Ovary (tissue), 9 donors: ENCODE data around the gene ENOX1. TPM values are rescaled to one million over a fixed set of nuclear protein-coding genes. Genes with fewer than 3 reads are reported as not detected.

Source experiments
- DNase-seq, 5 donors: peaks; one replicate each; pipeline ENCODE4 v3.0.0-alpha.2; 2019 to 2020
- H3K27ac ChIP-seq, 2 donors: fragments of 200-600 bp; one replicate each; pipeline versions ENCODE4 v1.5.1 to v1.8.0; 2019 to 2022
- H3K27me3 ChIP-seq: fragments of 200-600 bp; one replicate; pipeline ENCODE4 v1.8.0; 2022
- H3K36me3 ChIP-seq: fragments of 200-600 bp; sonication (generic); one replicate; pipeline ENCODE4 v1.5.1; 2019
- H3K4me1 ChIP-seq: one replicate; pipeline ENCODE4 v1.8.1; 2013; ENCODE audit warnings: mild to moderate bottlenecking, moderate library complexity; ENCODE audit not compliant: insufficient read depth
- H3K4me3 ChIP-seq: fragments of 200-600 bp; sonication (generic); one replicate; pipeline ENCODE4 v1.5.1; 2017
- H3K9me3 ChIP-seq, 2 donors: fragments of 200-600 bp in 1 of 2; sonication (generic) in 1 of 2; one replicate each; pipeline versions ENCODE4 v1.5.1 to v1.8.1; 2013 to 2019; ENCODE audit warnings: mild to moderate bottlenecking in 1 of 2, moderate library complexity in 1 of 2
- EP300 ChIP-seq: sonication (generic); formaldehyde crosslinking; IDR thresholded peaks from one replicate; pipeline ENCODE4 v1.6.1; 2017; ENCODE audit warnings: antibody characterized with exemption
- POLR2A ChIP-seq: fragments of 450-650 bp; IDR thresholded peaks from one replicate; pipeline ENCODE4 v1.6.1; 2017; ENCODE audit warnings: antibody characterized with exemption, mild to moderate bottlenecking, moderate library complexity
- WGBS, 3 donors: extraction: QIAGEN DNeasy Blood & Tissue Kit in 1 of 3; methylation state at CpG; one replicate each; pipeline versions ENCODE4 v1.1.5 to v1.1.7; 2013 to 2017; 5-methylcytosine and 5-hydroxymethylcytosine counted together
- intact Hi-C, 4 donors: fragments of 100-400 bp; cut with DNase I; formaldehyde crosslinking; loops; one replicate each; pipeline versions ENCODE4 v1.11.0 to v1.15.1; 2022 to 2023
- polyA plus RNA-seq, 2 donors: library from polyadenylated mRNA; stranded (reverse); fragments of 200-250 nt in 1 of 2; fragments of 350-450 nt in 1 of 2; fragmentation: Illumina TruSeq in 1 of 2; extraction: RNeasy Lipid Tissue Mini Kit (QIAGEN cat#74804) in 1 of 2; gene quantifications; one replicate each; pipeline ENCODE4 v1.2.3, GENCODE V29; 2013 to 2014
- total RNA-seq, 7 donors: library from RNA; depleted of rRNA in 2 of 7; stranded (reverse); fragments of >200 nt in 2 of 7; fragmentation: NEBNext Ultra II Directional in 3 of 7; extraction: Animal tissue kit (Norgen Biotek cat#: 25700) in 3 of 7; gene quantifications; one replicate each; pipeline versions ENCODE4 v1.1.0 to v1.2.4, GENCODE V29; 2016 to 2023
- TF ChIP-seq, protein P1 (sequence below), 3 donors: fragments of 450-650 bp in 2 of 3; fragments of 200-600 bp in 1 of 3; IDR thresholded peaks; one replicate each; pipeline versions ENCODE4 v1.5.1 to v1.8.0; 2016 to 2022; ENCODE audit warnings: antibody characterized with exemption in 3 of 3, mild to moderate bottlenecking in 1 of 3
- donor health status: DM: no; HTN: no; CAD: no; lungs with moderate emphysema.
- donor health status: DM: no; HTN: no; CAD: no.
- donor health status: Bipolar disorder and iron deficiency.
- donor health status: DM: yes; HTN: yes; CAD: no.
- donor health status: DM: no; HTN: no; CAD: no.
- donor health status: DM: yes; HTN: yes; CAD: no.

ENOX1 gene
- total and polyA plus RNA-seq, 9 donors = 3.6 to 17.5 (median 7.8) TPM

GRCh38 chr13:43514311-43514710 lies 272.5 kb downstream of the ENOX1 start:
- 78 to 98% (median 96%) methylated on average over 1 of the region's 1 CpG for WGBS, 3 donors
- H3K4me1 ChIP-seq = peaks cover 12% of the 10 kb centered on the region

DNA sequence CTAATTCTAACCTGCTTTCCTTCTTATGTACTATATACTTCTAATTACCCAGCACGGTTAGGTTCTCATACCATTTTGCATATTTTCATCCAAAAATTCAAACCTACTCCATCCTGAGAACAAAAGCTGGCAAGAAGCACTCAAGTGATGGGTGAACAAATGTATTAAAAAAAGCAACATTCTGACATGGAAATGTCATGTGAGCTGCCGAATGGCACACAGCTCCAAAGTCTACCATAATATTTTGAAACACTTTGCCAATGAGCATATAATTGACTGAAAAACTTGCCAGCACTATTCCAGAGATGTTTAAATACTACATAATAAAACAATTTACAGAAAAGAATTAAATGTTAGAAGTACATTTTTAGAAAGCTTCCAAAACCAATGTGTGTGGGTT lies 274.6 kb downstream of the ENOX1 start:
- peaks cover 8% of the 10 kb centered on the region for H3K4me1 ChIP-seq
- TF ChIP-seq, protein P1, sequence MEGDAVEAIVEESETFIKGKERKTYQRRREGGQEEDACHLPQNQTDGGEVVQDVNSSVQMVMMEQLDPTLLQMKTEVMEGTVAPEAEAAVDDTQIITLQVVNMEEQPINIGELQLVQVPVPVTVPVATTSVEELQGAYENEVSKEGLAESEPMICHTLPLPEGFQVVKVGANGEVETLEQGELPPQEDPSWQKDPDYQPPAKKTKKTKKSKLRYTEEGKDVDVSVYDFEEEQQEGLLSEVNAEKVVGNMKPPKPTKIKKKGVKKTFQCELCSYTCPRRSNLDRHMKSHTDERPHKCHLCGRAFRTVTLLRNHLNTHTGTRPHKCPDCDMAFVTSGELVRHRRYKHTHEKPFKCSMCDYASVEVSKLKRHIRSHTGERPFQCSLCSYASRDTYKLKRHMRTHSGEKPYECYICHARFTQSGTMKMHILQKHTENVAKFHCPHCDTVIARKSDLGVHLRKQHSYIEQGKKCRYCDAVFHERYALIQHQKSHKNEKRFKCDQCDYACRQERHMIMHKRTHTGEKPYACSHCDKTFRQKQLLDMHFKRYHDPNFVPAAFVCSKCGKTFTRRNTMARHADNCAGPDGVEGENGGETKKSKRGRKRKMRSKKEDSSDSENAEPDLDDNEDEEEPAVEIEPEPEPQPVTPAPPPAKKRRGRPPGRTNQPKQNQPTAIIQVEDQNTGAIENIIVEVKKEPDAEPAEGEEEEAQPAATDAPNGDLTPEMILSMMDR (IDR thresholded peaks at IDR 0.05) = no peak
- TF ChIP-seq EP300 = no peak
- TF ChIP-seq POLR2A = no peak
- no peak overlapping the region for H3K27ac ChIP-seq
- no peak for DNase-seq
- H3K4me3 ChIP-seq = no peak overlapping the region
- H3K36me3 ChIP-seq = no peaks in the 10 kb centered on the region
- no peaks in the 10 kb centered on the region for H3K9me3 ChIP-seq
- intact Hi-C loops = loop anchor here in 1 of 4 donors (10.0 kb wide), 1 partner anchor 273 kb away; the partner anchor contains the start of gene ENOX1
- 33 to 42% (median 42%) methylated on average over 2 of the region's 2 CpGs for WGBS, 3 donors
- no peaks in the 10 kb centered on the region for H3K27me3 ChIP-seq

More at GRCh38 chr13:43514311-43514710, 272.5 kb downstream of the ENOX1 start:
- DNase-seq = no peak
- Histone ChIP-seq H3K4me3 (no peak overlapping the region), H3K27ac (no peak overlapping the region), H3K9me3 (no peaks in the 10 kb centered on the region), H3K36me3 (no peaks in the 10 kb centered on the region), H3K27me3 (no peaks in the 10 kb centered on the region)
- TF ChIP-seq POLR2A (no peak), EP300 (no peak)
- TF ChIP-seq, protein P1 (IDR thresholded peaks at IDR 0.05) = no peak
- intact Hi-C loops = loop anchor here in 1 of 4 donors (10.0 kb wide), 1 partner anchor 270 kb away; the partner anchor contains the start of gene ENOX1

DNA sequence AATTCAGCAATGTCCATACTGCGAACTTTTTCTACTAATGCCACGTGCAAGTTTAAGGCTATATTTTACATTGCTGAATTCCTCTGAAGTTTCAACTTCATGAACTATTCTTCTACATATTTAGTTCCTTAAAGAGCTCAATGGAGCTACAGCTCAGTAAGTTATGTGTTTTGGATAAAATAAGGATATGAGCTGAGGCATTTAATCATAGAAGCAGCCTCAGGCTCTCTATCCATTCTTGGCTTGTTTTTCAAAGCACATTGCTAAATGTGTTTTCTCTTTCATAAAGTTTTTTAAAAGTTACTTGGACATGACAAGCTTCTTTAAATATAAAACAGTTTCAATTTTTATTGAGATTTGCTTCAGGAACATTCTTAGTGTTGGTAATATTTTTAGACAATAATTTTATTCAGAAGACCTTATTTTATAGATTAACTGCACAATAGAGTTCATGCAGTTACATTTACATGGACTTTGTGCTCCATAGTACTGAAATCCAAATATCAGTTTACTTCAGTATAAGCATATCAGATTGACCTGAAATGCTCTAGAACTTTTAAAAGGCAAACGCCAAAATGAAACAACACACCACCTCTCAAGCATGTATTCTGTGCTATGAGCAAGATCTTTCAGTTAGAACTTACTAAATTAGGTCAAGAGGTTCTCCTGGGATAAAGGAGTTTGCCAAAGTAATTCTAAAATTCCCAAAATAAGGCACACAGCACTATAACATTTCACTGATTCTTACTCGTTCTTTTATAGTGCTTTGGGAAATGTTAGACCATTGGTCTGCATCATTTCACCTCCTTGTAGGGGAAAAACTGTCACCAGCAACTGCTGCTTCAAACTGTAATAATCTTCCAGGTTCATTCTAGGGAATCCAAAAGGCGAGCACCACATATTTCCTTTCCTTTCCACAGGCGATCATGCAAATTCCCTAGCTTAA lies 275.5 kb downstream of the ENOX1 start:
- WGBS, 3 donors = 45 to 59% (median 46%) methylated on average over 6 of the region's 6 CpGs

DNA sequence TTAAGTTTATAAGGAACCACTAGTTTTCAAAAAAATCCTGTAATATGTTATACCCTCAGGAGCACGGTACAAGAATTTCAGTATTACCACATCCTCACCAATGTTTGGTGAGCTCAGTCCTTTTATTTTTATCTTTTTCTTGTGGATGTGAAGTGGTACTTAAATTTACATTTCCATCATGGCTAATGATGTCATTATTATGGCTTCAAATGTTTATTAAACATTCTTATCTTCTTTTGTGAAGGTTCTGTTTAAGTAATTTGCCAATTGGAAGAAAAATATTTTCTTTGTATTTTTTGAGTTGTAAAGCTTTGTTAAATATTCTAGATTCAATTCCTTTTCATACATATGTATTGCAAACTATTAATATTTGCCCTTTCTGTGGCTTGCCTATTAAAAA lies 291.0 kb downstream of the ENOX1 start:
- no peaks in the 10 kb centered on the region for H3K4me1 ChIP-seq
- WGBS, 3 donors = 22 to 51% (median 28%) methylated on average over 1 of the region's 1 CpG
- H3K27ac ChIP-seq = no peak overlapping the region
- no peak overlapping the region for H3K4me3 ChIP-seq
- DNase-seq = no peak
- no peaks in the 10 kb centered on the region for H3K9me3 ChIP-seq
- no peak for TF ChIP-seq POLR2A
- TF ChIP-seq EP300 = no peak
- TF ChIP-seq, protein P1 (IDR thresholded peaks at IDR 0.05) = no peak
- no peaks in the 10 kb centered on the region for H3K36me3 ChIP-seq
- intact Hi-C loops = no loop called here
- H3K27me3 ChIP-seq = no peaks in the 10 kb centered on the region

More for the DNA sequence above, 275.5 kb downstream of the ENOX1 start:
- intact Hi-C loops = loop anchor here in 1 of 4 donors (10.0 kb wide), 1 partner anchor 274 kb away; the partner anchor contains the start of gene ENOX1
- TF ChIP-seq, protein P1 (IDR thresholded peaks at IDR 0.05) = no peak
- Histone ChIP-seq H3K4me3 (no peak overlapping the region), H3K4me1 (peaks cover 5% of the 10 kb centered on the region), H3K27ac (no peak overlapping the region), H3K36me3 (no peaks in the 10 kb centered on the region), H3K9me3 (no peaks in the 10 kb centered on the region), H3K27me3 (no peaks in the 10 kb centered on the region)
- DNase-seq = no peak
